A673 (cell line): ENCODE results near the gene YOD1.

Experiments
- EZH2 ChIP-seq: fragments of 200-600 bp; sonication (generic); IDR thresholded peaks from 2 replicates; pipeline ENCODE4 v1.6.1; 2017; ENCODE audit warnings: borderline replicate concordance, low read depth, mild to moderate bottlenecking, mixed read lengths, antibody characterized with exemption, low read length; ENCODE audit not compliant: poor library complexity, severe bottlenecking
- TF ChIP-seq, protein P1 (sequence below): fragments of 300-800, 200-600 bp; sonication (generic); conservative IDR thresholded peaks from 2 replicates; pipeline ENCODE4 v1.5.1; 2017; ENCODE audit warnings: low read depth, mild to moderate bottlenecking, antibody characterized with exemption, low read length, moderate library complexity, mixed read lengths

GRCh38 chr1:207091200-207091908 lies 40.3 kb upstream of the YOD1 start:
- TF ChIP-seq, protein P1, sequence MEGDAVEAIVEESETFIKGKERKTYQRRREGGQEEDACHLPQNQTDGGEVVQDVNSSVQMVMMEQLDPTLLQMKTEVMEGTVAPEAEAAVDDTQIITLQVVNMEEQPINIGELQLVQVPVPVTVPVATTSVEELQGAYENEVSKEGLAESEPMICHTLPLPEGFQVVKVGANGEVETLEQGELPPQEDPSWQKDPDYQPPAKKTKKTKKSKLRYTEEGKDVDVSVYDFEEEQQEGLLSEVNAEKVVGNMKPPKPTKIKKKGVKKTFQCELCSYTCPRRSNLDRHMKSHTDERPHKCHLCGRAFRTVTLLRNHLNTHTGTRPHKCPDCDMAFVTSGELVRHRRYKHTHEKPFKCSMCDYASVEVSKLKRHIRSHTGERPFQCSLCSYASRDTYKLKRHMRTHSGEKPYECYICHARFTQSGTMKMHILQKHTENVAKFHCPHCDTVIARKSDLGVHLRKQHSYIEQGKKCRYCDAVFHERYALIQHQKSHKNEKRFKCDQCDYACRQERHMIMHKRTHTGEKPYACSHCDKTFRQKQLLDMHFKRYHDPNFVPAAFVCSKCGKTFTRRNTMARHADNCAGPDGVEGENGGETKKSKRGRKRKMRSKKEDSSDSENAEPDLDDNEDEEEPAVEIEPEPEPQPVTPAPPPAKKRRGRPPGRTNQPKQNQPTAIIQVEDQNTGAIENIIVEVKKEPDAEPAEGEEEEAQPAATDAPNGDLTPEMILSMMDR, result no peak
- TF ChIP-seq EZH2, result no peak
